LNCAP (cell line): ENCODE measurements around the gene SLC28A3.

Source experiments
- TF ChIP-seq, protein P1 (sequence below): fragments of 450-650 bp; IDR thresholded peaks from 2 replicates; pipeline ENCODE4 v1.5.1; 2017; ENCODE audit warnings: mild to moderate bottlenecking

Gene SLC28A3, protein sequence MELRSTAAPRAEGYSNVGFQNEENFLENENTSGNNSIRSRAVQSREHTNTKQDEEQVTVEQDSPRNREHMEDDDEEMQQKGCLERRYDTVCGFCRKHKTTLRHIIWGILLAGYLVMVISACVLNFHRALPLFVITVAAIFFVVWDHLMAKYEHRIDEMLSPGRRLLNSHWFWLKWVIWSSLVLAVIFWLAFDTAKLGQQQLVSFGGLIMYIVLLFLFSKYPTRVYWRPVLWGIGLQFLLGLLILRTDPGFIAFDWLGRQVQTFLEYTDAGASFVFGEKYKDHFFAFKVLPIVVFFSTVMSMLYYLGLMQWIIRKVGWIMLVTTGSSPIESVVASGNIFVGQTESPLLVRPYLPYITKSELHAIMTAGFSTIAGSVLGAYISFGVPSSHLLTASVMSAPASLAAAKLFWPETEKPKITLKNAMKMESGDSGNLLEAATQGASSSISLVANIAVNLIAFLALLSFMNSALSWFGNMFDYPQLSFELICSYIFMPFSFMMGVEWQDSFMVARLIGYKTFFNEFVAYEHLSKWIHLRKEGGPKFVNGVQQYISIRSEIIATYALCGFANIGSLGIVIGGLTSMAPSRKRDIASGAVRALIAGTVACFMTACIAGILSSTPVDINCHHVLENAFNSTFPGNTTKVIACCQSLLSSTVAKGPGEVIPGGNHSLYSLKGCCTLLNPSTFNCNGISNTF

DNA sequence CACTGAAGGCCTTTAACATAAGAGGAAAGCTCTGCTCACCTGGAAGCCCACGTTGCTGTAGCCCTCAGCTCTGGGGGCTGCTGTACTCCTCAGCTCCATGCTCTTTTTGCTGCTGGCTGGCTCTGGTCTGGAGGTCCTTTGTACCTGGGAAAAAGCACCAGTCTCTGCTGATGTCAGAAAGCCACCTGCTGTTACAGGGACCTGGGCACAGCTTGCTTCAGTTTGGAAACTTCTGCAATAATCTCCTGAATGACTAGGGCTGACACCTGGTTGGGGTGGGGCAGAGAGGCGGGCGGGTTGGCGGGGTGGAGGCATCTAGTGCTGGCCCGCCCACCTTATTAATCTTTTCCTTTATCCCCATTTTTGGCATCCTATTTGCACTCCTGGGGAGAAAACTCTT is at the start of gene SLC28A3:
Gene SLC28A3, minus strand, starts transcription at position 224 of the 400 bp plus-strand sequence. Its CDS starts 125 bp downstream, at position 99.
- TF ChIP-seq, protein P1, sequence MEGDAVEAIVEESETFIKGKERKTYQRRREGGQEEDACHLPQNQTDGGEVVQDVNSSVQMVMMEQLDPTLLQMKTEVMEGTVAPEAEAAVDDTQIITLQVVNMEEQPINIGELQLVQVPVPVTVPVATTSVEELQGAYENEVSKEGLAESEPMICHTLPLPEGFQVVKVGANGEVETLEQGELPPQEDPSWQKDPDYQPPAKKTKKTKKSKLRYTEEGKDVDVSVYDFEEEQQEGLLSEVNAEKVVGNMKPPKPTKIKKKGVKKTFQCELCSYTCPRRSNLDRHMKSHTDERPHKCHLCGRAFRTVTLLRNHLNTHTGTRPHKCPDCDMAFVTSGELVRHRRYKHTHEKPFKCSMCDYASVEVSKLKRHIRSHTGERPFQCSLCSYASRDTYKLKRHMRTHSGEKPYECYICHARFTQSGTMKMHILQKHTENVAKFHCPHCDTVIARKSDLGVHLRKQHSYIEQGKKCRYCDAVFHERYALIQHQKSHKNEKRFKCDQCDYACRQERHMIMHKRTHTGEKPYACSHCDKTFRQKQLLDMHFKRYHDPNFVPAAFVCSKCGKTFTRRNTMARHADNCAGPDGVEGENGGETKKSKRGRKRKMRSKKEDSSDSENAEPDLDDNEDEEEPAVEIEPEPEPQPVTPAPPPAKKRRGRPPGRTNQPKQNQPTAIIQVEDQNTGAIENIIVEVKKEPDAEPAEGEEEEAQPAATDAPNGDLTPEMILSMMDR = no peak

DNA sequence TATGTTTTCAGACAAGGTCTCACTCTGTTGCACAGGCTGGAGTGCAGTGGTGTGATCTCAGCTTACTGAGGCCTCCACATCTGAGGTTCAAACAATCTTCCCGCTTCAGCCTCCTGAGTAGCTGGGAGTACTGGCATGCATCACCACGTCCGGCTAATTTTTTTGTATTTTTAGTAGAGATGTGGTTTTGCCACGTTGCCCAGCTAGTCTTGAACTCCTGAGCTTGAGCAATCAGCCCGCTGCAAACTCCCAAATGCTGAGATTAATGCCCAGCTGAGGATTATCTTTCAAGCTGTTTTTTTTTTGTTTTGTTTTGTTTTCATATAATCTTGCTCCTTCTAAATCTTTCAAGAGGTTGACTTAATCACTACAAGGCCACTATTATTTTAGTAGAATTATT is 47.3 kb upstream of the SLC28A3 start:
- TF ChIP-seq, protein P1 = no peak

DNA sequence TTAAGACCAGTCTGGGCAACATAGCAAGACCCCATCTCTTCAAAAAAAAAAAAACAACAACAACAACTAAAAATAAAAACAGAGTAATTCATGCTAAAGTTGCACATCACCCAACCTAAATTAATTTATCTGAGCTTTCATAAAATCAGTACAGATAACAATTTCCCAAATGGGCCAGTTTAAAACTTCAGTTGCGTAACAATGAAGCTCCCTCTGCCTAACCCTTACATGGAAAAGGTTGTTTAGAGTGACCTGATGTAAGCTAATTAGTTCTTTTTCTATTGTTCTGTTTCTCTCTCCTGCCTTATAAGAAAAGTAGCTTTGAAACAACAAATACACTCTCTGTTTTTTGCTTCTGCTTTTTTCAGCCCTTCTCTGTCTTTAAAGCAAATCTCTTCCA is 46.2 kb upstream of the SLC28A3 start:
- TF ChIP-seq, protein P1 = no peak

DNA sequence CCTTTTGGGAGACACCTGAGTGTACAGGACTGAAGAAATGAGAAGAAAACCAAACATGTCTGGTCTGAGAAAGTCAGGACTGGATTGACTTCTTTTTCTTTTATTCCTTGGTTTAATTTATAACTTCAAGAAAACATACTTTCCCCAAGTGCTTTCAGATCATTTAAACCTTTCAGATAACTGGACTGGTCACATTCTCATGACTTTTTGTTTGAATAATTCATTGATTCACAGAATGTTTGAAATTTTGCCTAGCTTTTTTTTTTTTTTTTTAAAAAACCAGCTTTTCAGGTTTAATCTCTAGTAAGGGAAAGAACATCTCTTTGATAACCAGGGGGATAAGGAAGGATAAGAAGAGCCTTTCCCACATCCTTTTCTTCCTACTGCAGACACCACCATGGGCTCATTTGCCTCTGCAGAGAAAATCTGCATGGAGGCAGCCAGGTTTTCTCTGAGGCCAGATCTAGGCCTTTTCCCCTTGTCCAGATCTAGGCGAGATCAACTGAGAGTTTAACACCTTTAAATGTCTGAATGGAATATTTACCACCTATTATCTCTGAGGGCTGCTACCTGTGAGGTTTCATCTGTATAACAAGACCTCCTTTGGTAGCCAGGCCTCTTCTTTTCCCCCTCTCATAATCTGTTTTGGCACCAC is 45.0 kb upstream of the SLC28A3 start:
- TF ChIP-seq, protein P1 = no peak

DNA sequence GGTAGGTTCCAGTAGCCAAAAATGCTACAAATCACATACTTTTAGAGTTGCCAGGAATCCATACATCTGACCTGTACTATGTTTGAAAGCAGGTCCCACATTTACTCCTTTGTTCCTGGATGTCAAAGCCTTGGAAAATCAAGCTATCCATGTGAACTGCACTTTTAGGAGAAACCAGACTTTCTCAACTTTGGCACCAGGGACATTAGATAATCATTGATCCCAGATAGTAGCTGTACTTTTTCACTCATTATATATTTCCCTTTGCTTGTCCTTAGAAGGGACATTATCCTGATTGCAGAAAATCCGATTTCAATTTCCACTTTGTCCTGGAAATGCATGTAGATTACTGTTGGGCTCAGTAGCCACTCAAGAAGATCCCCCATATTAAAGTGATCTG is 44.1 kb upstream of the SLC28A3 start:
- TF ChIP-seq, protein P1 = no peak

DNA sequence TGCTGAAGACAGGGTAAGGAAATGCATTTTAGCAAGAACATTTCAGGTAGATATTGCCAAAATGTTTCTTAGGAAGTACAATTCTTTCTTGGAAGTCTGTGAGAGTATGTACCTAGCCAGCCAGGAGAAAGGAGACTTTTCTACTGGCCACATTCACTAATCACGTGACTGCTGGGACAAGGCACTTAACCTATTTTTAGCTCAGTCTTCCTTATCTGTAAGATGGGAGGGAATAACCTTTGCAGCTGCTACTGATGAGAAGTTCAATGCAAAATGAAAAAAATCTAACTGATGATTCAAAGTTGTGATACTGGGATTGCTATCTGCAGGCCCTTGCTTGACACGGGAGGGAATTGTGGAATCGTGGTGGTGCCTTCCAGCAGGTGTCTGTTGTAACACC is 42.6 kb upstream of the SLC28A3 start:
- TF ChIP-seq, protein P1 = no peak

DNA sequence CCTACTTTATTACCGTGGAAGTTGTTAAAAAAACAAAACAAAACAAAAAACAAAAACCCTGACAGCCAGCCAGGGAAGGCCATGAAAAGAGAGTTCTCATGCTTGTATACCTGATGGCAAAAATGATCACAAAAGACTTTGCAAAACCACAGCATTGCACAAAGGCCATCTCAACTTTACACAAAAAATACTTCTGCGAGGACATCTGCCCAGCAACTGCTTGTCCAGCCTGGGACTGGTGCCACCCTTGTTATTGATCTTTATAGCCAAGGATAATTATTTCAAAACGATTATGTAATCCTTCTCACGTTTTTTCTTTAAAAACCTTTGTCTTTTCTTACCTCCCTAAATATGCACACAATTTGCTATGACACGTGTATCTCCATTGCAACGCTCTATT is 42.2 kb upstream of the SLC28A3 start:
- TF ChIP-seq, protein P1 = no peak
